SK-N-SH (cell line): ENCODE data around the gene MYO19. TPM values are rescaled to one million over a fixed set of nuclear protein-coding genes. Genes with fewer than 3 reads are reported as not detected.

Experiments used
- CTCF ChIA-PET: fragments of 300-600, 350-600 bp; formaldehyde crosslinking; extraction: SDS; loops from one replicate; lab custom pipeline; 2021; lab: Yijun Ruan, JAX
- POLR2A ChIA-PET: fragments of 350-600 bp; sonication (Branson Sonifier 250); formaldehyde crosslinking; extraction: SDS; loops from one replicate; lab custom pipeline; 2020; ENCODE audit warnings: antibody characterized with exemption, inconsistent platforms; lab: Yijun Ruan, JAX
- DNase-seq: peaks from one replicate; pipeline ENCODE4 v3.0.0; 2012
- H2AFZ ChIP-seq: fragments of 200-600 bp; sonication (generic); 2 replicates; pipeline ENCODE4 v1.8.1; 2016; ENCODE audit warnings: antibody characterized with exemption, mild to moderate bottlenecking, low read depth
- H3F3A ChIP-seq: fragments of 200-600 bp; sonication (generic); replicated peaks from 2 replicates; pipeline ENCODE3; 2016; ENCODE audit warnings: antibody characterized with exemption, mild to moderate bottlenecking; ENCODE audit not compliant: insufficient read depth
- H3K27ac ChIP-seq, 2 experiments: fragments of 200-500 bp in 1 of 2; fragments of 200-600 bp in 1 of 2; sonication (Bioruptor generic) in 1 of 2; sonication (generic), shearing (Covaris generic) in 1 of 2; 2 replicates each; pipeline versions ENCODE4 v1.5.1 to v1.6.1; 2014 to 2016; ENCODE audit warnings: low read depth in 2 of 2, inconsistent platforms in 1 of 2, low read length in 1 of 2, mild to moderate bottlenecking in 1 of 2, mixed read lengths in 1 of 2
- H3K27me3 ChIP-seq: fragments of 200-600 bp; sonication (generic), shearing (Covaris generic); 2 replicates; pipeline ENCODE4 v1.6.1; 2016; ENCODE audit warnings: mixed run types; ENCODE audit not compliant: insufficient read depth
- H3K36me3 ChIP-seq, 2 experiments: fragments of 200-500 bp in 1 of 2; fragments of 200-600 bp in 1 of 2; sonication (Bioruptor generic) in 1 of 2; sonication (generic) in 1 of 2; replicated peaks in 1 of 2; 2 replicates each; pipeline versions ENCODE3 to v1.5.1; 2014 to 2016; ENCODE audit warnings: low read length in 1 of 2, mild to moderate bottlenecking in 1 of 2; ENCODE audit not compliant: insufficient read depth in 2 of 2, control insufficient read depth in 1 of 2
- H3K4me1 ChIP-seq, 2 experiments: fragments of 200-500 bp in 1 of 2; fragments of 200-600 bp in 1 of 2; sonication (Bioruptor generic) in 1 of 2; sonication (generic), shearing (Covaris generic) in 1 of 2; 2 replicates each; pipeline versions ENCODE4 v1.5.1 to v1.6.1; 2014 to 2016; ENCODE audit warnings: low read depth in 1 of 2, low read length in 1 of 2, mixed run types in 1 of 2; ENCODE audit not compliant: insufficient read depth in 2 of 2, control insufficient read depth in 1 of 2
- H3K4me2 ChIP-seq: fragments of 200-600 bp; sonication (generic), shearing (Covaris generic); 2 replicates; pipeline ENCODE4 v1.6.1; 2017; ENCODE audit warnings: mixed run types
- H3K4me3 ChIP-seq, 2 experiments: fragments of 200-500 bp in 1 of 2; fragments of 200-600 bp in 1 of 2; sonication (Bioruptor generic) in 1 of 2; sonication (generic), shearing (Covaris generic) in 1 of 2; 2 replicates each; pipeline versions ENCODE4 v1.5.1 to v1.8.1; 2014 to 2016; ENCODE audit warnings: low read depth in 2 of 2, inconsistent platforms in 1 of 2, low read length in 1 of 2, mild to moderate bottlenecking in 1 of 2, mixed read lengths in 1 of 2, moderate library complexity in 1 of 2
- H3K79me2 ChIP-seq: fragments of 200-600 bp; sonication (generic); 2 replicates; pipeline ENCODE4 v1.8.1; 2017; ENCODE audit warnings: mild to moderate bottlenecking; ENCODE audit not compliant: insufficient read depth
- H3K9ac ChIP-seq: fragments of 200-600 bp; sonication (generic); 2 replicates; pipeline ENCODE4 v1.6.1; 2017; ENCODE audit warnings: mixed run types
- H3K9me2 ChIP-seq: fragments of 200-600 bp; sonication (generic); 2 replicates; pipeline ENCODE4 v1.6.1; 2017; ENCODE audit warnings: mixed run types
- H3K9me3 ChIP-seq: fragments of 200-600 bp; sonication (generic); 2 replicates; pipeline ENCODE4 v1.6.1; 2017; ENCODE audit warnings: mixed run types, mild to moderate bottlenecking, moderate library complexity
- H4K20me1 ChIP-seq: fragments of 200-600 bp; sonication (generic); 2 replicates; pipeline ENCODE4 v1.6.1; 2017; ENCODE audit warnings: mild to moderate bottlenecking, mixed run types; ENCODE audit not compliant: insufficient read depth
- CHD2 ChIP-seq: fragments of 150-350 bp; IDR thresholded peaks from 2 replicates; pipeline ENCODE4 v1.6.1; 2018; ENCODE audit warnings: low read length; ENCODE audit not compliant: partially characterized antibody
- EP300 ChIP-seq, 2 experiments: IDR thresholded peaks; 2 replicates each; pipeline versions ENCODE4 v1.4.0 to v1.6.1; 2012; ENCODE audit warnings: borderline replicate concordance in 1 of 2, low read depth in 1 of 2, low read length in 1 of 2
- FOXJ3 ChIP-seq: sonication (generic); formaldehyde crosslinking; IDR thresholded peaks from 2 replicates; pipeline ENCODE4 v1.5.1; 2020; ENCODE audit warnings: mild to moderate bottlenecking, missing genetic modification reagents
- GABPA ChIP-seq: IDR thresholded peaks from 2 replicates; pipeline ENCODE4 v1.4.0; 2012; ENCODE audit warnings: low read depth, mild to moderate bottlenecking
- MAX ChIP-seq: IDR thresholded peaks from 2 replicates; pipeline ENCODE4 v1.4.0; 2012; ENCODE audit warnings: low read depth
- MEF2A ChIP-seq: IDR thresholded peaks from 2 replicates; pipeline ENCODE4 v1.4.0; 2012; ENCODE audit warnings: low read depth, borderline replicate concordance
- MXI1 ChIP-seq: IDR thresholded peaks from 2 replicates; pipeline ENCODE4 v1.6.1; 2012; ENCODE audit warnings: mild to moderate bottlenecking, low read depth, low read length, improper control_type of control experiment
- NFIC ChIP-seq: IDR thresholded peaks from 2 replicates; pipeline ENCODE4 v1.4.0; 2012; ENCODE audit warnings: borderline replicate concordance
- NRF1 ChIP-seq: IDR thresholded peaks from 2 replicates; pipeline ENCODE4 v1.6.1; 2012; ENCODE audit warnings: low read depth, mild to moderate bottlenecking, low read length
- POLR2AphosphoS5 ChIP-seq: IDR thresholded peaks from 2 replicates; pipeline ENCODE4 v1.6.1; 2012; ENCODE audit warnings: low read depth, low read length
- REST ChIP-seq: IDR thresholded peaks from 2 replicates; pipeline ENCODE4 v1.6.1; 2012; ENCODE audit warnings: mild to moderate bottlenecking, low read depth, low read length, moderate library complexity
- SMC3 ChIP-seq: IDR thresholded peaks from 2 replicates; pipeline ENCODE4 v1.6.1; 2012; ENCODE audit warnings: low read depth, low read length, improper control_type of control experiment
- TEAD4 ChIP-seq: IDR thresholded peaks from 2 replicates; pipeline ENCODE4 v1.4.0; 2012; ENCODE audit warnings: mild to moderate bottlenecking, borderline replicate concordance; ENCODE audit not compliant: insufficient read depth
- USF2 ChIP-seq: fragments of 150-350 bp; IDR thresholded peaks from 2 replicates; pipeline ENCODE4 v1.6.1; 2017; ENCODE audit warnings: antibody characterized with exemption, low read length, low read depth, borderline replicate concordance
- ZBTB33 ChIP-seq: IDR thresholded peaks from 2 replicates; pipeline ENCODE4 v1.4.0; 2012; ENCODE audit warnings: low read depth, borderline replicate concordance
- WGBS: methylation state at CpG from one replicate; pipeline ENCODE4 v1.1.6; 2017; ENCODE audit warnings: low lambda C conversion rate; 5-methylcytosine and 5-hydroxymethylcytosine counted together
- polyA plus RNA-seq, 3 experiments: library from polyadenylated mRNA; depleted of rRNA; stranded (reverse); fragments of >200 nt; gene quantifications; 2 replicates each; pipeline ENCODE4 v1.2.3, GENCODE V29; 2012

MYO19 gene
- polyA plus RNA-seq, 1 of the 3 experiments (the other 2 are of a cell fraction) = 61.6 TPM

GRCh38 chr17:36460265-36460937 is 74.3 kb downstream of the MYO19 start:
- WGBS = 8% methylated on average over 5 of the region's 5 CpGs
- no peak for DNase-seq
- no peaks in the 10 kb centered on the region for H3F3A ChIP-seq
- H3K9ac ChIP-seq = no peak overlapping the region
- no peak for TF ChIP-seq NRF1
- TF ChIP-seq GABPA = no peak
- no peak for TF ChIP-seq MEF2A
- no peak for TF ChIP-seq TEAD4
- TF ChIP-seq NFIC = no peak
- no peak for TF ChIP-seq ZBTB33
- no peak for TF ChIP-seq FOXJ3 (CRISPR knock-in tag)
- TF ChIP-seq CHD2 = no peak
- TF ChIP-seq MXI1 = no peak
- no peak for TF ChIP-seq POLR2AphosphoS5
- no peak for TF ChIP-seq EP300 (IDR thresholded peaks at IDR 0.05; ENCODE audit: borderline replicate concordance in 1 of 2, low read depth in 1 of 2, low read length in 1 of 2)
- TF ChIP-seq SMC3 = no peak
- TF ChIP-seq MAX = no peak
- no peak for TF ChIP-seq USF2
- no peak for TF ChIP-seq REST
- TF ChIP-seq, all 33 proteins: peak for 0
- POLR2A ChIA-PET = no interaction called here
- Histone ChIP-seq H3K4me2 (no peak overlapping the region), H3K4me1 (no peaks in the 10 kb centered on the region), H3K79me2 (no peaks in the 10 kb centered on the region), H4K20me1 (no peaks in the 10 kb centered on the region), H3K27ac (no peak overlapping the region), H2AFZ (no peak overlapping the region), H3K4me3 (no peak overlapping the region), H3K27me3 (peaks cover 13% of the 10 kb centered on the region; the same call in 1 of the 2 replicates), H3K36me3 (no peaks in the 10 kb centered on the region), H3K9me3 (no peaks in the 10 kb centered on the region), H3K9me2 (no peaks in the 10 kb centered on the region)
- CTCF ChIA-PET = interaction anchor here (3.4 kb wide), 1 partner anchor 23 kb away, joined by 15 read pairs; no protein-coding TSS in a partner anchor
